GM13977 (cell line): ENCODE measurements around the gene CDH23.

ENCODE experiments used
- DNase-seq: peaks from one replicate; pipeline ENCODE4 v3.0.0; 2012; ENCODE audit warnings: low spot score
- CTCF ChIP-seq: IDR thresholded peaks from 2 replicates; pipeline ENCODE4 v1.5.1; 2012; ENCODE audit warnings: mild to moderate bottlenecking, control low read depth; ENCODE audit not compliant: insufficient read depth; ENCODE audit errors: extremely low read depth, missing control alignments
- in situ Hi-C: fragments of 300-500 bp; cut with MboI; formaldehyde crosslinking; loops from one replicate; pipeline ENCODE4 v1.12.0; 2022; ENCODE audit warnings: low sequenced_read_pairs, low pct_unique_long_range_greater_than_20kb, mixed read lengths, inconsistent platforms; ENCODE audit not compliant: unreplicated experiment

The CDH23 gene

DNA sequence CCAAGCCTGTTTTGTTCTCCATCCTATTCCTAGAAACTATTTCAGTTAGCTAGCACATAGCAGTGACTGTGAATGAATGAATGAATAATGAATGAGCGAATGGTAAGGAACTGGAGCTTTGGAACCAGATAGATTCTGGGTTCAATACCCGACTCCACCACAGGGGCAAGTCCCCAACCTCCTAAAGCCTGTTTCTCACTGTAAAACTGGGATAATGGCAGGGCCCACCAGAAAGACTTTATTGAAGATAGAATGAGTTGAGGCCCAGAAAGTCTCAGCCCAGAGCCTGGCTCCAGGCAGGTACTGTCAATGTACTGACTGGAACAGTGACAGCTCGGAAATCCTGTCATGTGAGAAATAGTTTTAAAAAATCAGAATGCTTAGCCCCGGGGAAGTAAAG, 1.1 kb upstream of the CDH23 start:
- in situ Hi-C loops, result no loop called here
- no peak for TF ChIP-seq CTCF
- no peak for DNase-seq

- TF ChIP-seq CTCF, result peak; percentile 36
- peak; percentile 73 for DNase-seq
- in situ Hi-C loops, result no loop called here
Measured at GRCh38 chr10:71396084-71396710, 523 bp upstream of the CDH23 start.

DNA sequence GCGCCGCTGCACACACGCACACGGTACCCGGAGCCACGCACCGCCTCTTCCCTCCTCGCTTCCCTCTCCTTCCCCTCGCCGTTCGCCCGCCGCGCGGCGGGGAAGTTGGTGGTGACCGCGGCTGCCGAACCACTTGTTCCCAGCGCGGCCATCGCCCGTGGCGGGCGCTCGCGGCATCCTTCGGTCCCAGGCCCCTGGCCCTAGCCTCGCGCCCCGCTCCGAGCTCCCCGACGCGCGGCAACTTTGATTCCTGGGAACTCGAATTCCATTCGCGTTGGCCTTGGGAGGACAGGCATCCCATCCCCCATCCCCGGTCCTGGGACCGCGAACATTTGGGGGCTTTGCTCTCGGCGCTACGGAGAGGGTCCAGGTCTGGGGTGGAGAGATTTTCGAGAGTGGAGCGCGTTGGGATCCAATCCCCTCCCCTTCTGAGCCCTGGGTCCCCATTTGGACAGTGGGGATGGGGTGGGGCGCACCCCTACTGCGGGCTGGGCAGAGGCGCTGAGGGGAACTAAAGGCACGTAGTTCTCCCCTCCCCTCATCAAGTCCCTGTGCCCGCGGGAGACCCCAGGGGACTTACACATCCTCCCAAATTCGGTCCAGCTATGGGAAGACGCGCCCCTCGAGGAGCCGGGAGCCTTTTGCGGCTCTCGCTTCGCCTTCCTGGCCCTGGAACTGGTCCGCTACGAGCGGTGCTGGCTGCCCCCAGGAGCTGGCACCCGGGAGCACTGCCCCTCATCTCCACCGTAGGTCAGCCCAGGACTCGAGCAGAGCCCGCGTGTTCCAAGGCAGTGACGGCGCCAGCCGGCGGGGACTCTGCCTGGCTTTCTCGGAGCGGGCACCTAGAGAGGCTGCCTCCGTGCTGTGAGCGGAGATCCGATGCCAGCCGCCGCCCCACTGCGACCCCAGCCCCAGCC, 834 bp downstream of the CDH23 start:
- in situ Hi-C loops, result no loop called here
- no peak for TF ChIP-seq CTCF
- DNase-seq, result no peak

GRCh38 chr10:71398976-71399375, 2.3 kb downstream of the CDH23 start:
- in situ Hi-C loops, result no loop called here
- TF ChIP-seq CTCF, result no peak
- DNase-seq, result no peak

- no peak for DNase-seq
- TF ChIP-seq CTCF, result no peak
- in situ Hi-C loops, result no loop called here
Measured at GRCh38 chr10:71399946-71400345, 3.2 kb downstream of the CDH23 start.

DNA sequence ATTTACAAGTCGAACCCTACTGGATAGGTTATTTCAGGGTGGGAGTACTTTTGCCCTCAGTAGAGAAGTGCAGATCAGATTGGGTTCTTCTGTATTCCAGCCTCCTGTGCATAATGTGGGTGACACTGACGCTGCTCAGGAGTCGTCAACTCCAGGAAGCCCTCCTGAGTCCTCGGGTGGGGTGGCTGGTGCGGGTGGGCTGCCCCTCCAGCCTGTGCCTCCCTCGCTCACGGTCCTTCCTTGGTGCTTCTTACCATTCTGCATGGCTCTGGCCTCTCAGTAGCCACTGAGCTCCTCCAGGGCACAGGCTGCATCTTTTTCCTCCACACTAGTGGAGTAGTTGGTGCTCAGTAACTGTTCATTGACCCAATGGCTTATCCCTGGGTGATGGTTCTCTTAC, 4.3 kb downstream of the CDH23 start:
- no peak for DNase-seq
- in situ Hi-C loops, result no loop called here
- TF ChIP-seq CTCF, result no peak
